CD4-positive, alpha-beta T cell (primary cell): ENCODE data around the gene RCAN2. TPM values are rescaled to one million over a fixed set of nuclear protein-coding genes. Genes with fewer than 3 reads are reported as not detected.

Experiments used
- ATAC-seq: fragments of 200-7000 bp; cut with Tn5 transposase; one replicate; pipeline ENCODE4 v1.10.0; 2022; ENCODE audit warnings: mild to moderate bottlenecking; ENCODE audit not compliant: poor library complexity
- CTCF ChIA-PET: fragments of 350-600 bp; sonication (Branson Sonifier 250); formaldehyde crosslinking; loops from one replicate; lab custom pipeline; 2021; ENCODE audit warnings: antibody characterized with exemption, inconsistent platforms; lab: Charles Lee
- POLR2A ChIA-PET: fragments of 350-600 bp; sonication (Branson Sonifier 250); formaldehyde crosslinking; loops from one replicate; lab custom pipeline; 2021; ENCODE audit warnings: antibody characterized with exemption, inconsistent platforms; lab: Charles Lee
- DNase-seq, 14 experiments: peaks; one replicate each; pipeline ENCODE4 v3.0.0-alpha.2; 2013 to 2020; ENCODE audit warnings: mixed read lengths in 2 of 14
- H3K27ac ChIP-seq, 2 donors: one replicate each; pipeline versions ENCODE4 v1.5.1 to v1.7.0; 2013; ENCODE audit warnings: low read length in 2 of 2, low read depth in 1 of 2, mild to moderate bottlenecking in 1 of 2
- H3K27me3 ChIP-seq, 2 experiments: 1 replicate in 1 of 2; 2 replicates in 1 of 2; pipeline versions ENCODE4 v1.6.1 to v1.7.0; 2013; ENCODE audit warnings: low read length in 2 of 2, control low read depth in 1 of 2, mild to moderate bottlenecking in 1 of 2, moderate library complexity in 1 of 2; ENCODE audit not compliant: insufficient read depth in 2 of 2, control insufficient read depth in 1 of 2
- H3K36me3 ChIP-seq: one replicate; pipeline ENCODE4 v1.6.1; 2013; ENCODE audit warnings: low read length, control low read depth; ENCODE audit not compliant: insufficient read depth
- H3K4me1 ChIP-seq: one replicate; pipeline ENCODE4 v1.6.1; 2013; ENCODE audit warnings: low read length, control low read depth; ENCODE audit not compliant: insufficient read depth
- H3K4me3 ChIP-seq: one replicate; pipeline ENCODE4 v1.5.1; 2013; ENCODE audit warnings: mild to moderate bottlenecking, low read length, moderate library complexity
- H3K9me3 ChIP-seq, 2 experiments: 1 replicate in 1 of 2; 2 replicates in 1 of 2; pipeline versions ENCODE4 v1.6.1 to v1.7.0; 2013; ENCODE audit warnings: low read length in 2 of 2, mild to moderate bottlenecking in 2 of 2, control low read depth in 1 of 2, moderate library complexity in 1 of 2; ENCODE audit not compliant: control insufficient read depth in 1 of 2, insufficient read depth in 1 of 2
- H3K27ac Mint-ChIP-seq: one replicate; pipeline ENCODE4 v1.8.0; 2020; ENCODE audit warnings: mixed read lengths
- H3K27me3 Mint-ChIP-seq: one replicate; pipeline ENCODE4 v1.8.0; 2021; ENCODE audit warnings: mixed read lengths
- H3K36me3 Mint-ChIP-seq: one replicate; pipeline ENCODE4 v1.8.0; 2021; ENCODE audit warnings: low read depth, mixed read lengths
- H3K4me1 Mint-ChIP-seq: one replicate; pipeline ENCODE4 v1.8.0; 2021; ENCODE audit warnings: low read depth, mixed read lengths
- H3K4me3 Mint-ChIP-seq: one replicate; pipeline ENCODE4 v1.8.0; 2020; ENCODE audit warnings: mild to moderate bottlenecking, mixed read lengths
- H3K9me3 Mint-ChIP-seq: one replicate; pipeline ENCODE4 v1.8.0; 2020; ENCODE audit warnings: mixed read lengths
- intact Hi-C, 2 experiments: fragments of 100-400 bp; cut with DNase I in 1 of 2; cut with micrococcal nuclease in 1 of 2; formaldehyde crosslinking; loops; one replicate each; pipeline versions ENCODE4 v1.15.1 to v1.9.0; 2023 to 2025; cut with DNase I, micrococcal nuclease
- total RNA-seq, 174 experiments: library from RNA in 2 of 174; stranded (reverse) in 2 of 174; gene quantifications; one replicate each; pipeline ENCODE4 v1.2.3 and lab custom pipeline; 2021 to 2026
- TF ChIP-seq, protein P1 (sequence below): fragments of 200-600 bp; IDR thresholded peaks from one replicate; pipeline ENCODE4 v1.8.0; 2022; ENCODE audit warnings: antibody characterized with exemption, mild to moderate bottlenecking

The RCAN2 gene
- total RNA-seq, 2 experiments from 2014 or later: not detected

DNA sequence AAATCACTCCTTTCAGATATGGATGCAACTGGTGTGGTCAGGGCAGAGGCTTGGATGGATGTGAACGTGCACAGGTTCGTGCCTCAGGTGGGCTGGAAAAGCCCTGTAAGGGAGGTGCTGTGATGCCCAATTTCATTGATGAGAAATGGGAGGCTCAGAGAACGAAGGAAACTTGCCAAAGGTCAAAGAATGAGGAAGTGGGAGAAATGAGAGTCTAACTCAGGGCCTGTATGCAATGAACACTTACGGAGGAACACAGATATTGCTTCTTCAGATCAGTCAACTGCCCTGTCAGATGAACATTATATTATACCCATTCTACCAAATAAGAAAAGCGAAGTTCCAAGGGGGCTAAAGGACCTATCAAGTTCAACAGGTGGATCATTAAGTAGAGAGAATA, 134.7 kb downstream of the RCAN2 start:
- no peak overlapping the region for H3K27ac ChIP-seq
- Mint-ChIP-seq H3K9me3 (no peaks in the 10 kb centered on the region), H3K27ac (no peak overlapping the region), H3K4me1 (no peaks in the 10 kb centered on the region), H3K4me3 (no peak overlapping the region), H3K36me3 (no peaks in the 10 kb centered on the region), H3K27me3 (no peaks in the 10 kb centered on the region)
- H3K4me3 ChIP-seq: no peak overlapping the region
- DNase-seq (no peak), ATAC-seq (no peak)
- POLR2A ChIA-PET: no interaction called here
- no peaks in the 10 kb centered on the region for H3K9me3 ChIP-seq
- H3K27me3 ChIP-seq: no peaks in the 10 kb centered on the region
- TF ChIP-seq, protein P1, sequence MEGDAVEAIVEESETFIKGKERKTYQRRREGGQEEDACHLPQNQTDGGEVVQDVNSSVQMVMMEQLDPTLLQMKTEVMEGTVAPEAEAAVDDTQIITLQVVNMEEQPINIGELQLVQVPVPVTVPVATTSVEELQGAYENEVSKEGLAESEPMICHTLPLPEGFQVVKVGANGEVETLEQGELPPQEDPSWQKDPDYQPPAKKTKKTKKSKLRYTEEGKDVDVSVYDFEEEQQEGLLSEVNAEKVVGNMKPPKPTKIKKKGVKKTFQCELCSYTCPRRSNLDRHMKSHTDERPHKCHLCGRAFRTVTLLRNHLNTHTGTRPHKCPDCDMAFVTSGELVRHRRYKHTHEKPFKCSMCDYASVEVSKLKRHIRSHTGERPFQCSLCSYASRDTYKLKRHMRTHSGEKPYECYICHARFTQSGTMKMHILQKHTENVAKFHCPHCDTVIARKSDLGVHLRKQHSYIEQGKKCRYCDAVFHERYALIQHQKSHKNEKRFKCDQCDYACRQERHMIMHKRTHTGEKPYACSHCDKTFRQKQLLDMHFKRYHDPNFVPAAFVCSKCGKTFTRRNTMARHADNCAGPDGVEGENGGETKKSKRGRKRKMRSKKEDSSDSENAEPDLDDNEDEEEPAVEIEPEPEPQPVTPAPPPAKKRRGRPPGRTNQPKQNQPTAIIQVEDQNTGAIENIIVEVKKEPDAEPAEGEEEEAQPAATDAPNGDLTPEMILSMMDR: no peak
- intact Hi-C loops: no loop called here
- CTCF ChIA-PET: no interaction called here
- no peaks in the 10 kb centered on the region for H3K36me3 ChIP-seq
- no peaks in the 10 kb centered on the region for H3K4me1 ChIP-seq

DNA sequence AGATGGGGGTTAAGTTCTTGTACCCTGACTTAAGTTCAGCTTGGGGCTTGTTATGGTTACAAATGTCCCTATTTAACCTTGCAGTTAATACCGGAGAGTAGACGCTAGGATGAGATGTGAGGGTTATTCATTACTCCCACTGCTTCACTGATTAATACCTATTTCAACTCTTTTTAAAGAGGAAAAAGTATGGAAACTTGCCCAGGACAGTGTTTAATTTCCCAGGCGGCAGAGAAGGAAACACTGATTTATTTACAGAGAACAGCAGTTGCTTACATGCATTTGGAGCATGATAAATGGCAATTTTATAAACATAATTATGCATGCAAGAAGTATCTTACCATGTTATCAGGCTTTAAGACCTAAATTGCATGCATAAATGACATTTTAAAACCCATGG, 137.7 kb downstream of the RCAN2 start:
- Mint-ChIP-seq H3K27ac (no peak overlapping the region), H3K36me3 (no peaks in the 10 kb centered on the region), H3K9me3 (no peaks in the 10 kb centered on the region), H3K4me3 (no peak overlapping the region), H3K27me3 (peaks cover 13% of the 10 kb centered on the region), H3K4me1 (no peaks in the 10 kb centered on the region)
- CTCF ChIA-PET: no interaction called here
- H3K27ac ChIP-seq: no peak overlapping the region
- no peaks in the 10 kb centered on the region for H3K9me3 ChIP-seq
- ATAC-seq: no peak
- POLR2A ChIA-PET: no interaction called here
- no peaks in the 10 kb centered on the region for H3K27me3 ChIP-seq
- no peaks in the 10 kb centered on the region for H3K4me1 ChIP-seq
- no peak for DNase-seq
- no peaks in the 10 kb centered on the region for H3K36me3 ChIP-seq
- H3K4me3 ChIP-seq: no peak overlapping the region
- intact Hi-C loops: no loop called here
- TF ChIP-seq, protein P1: no peak

DNA sequence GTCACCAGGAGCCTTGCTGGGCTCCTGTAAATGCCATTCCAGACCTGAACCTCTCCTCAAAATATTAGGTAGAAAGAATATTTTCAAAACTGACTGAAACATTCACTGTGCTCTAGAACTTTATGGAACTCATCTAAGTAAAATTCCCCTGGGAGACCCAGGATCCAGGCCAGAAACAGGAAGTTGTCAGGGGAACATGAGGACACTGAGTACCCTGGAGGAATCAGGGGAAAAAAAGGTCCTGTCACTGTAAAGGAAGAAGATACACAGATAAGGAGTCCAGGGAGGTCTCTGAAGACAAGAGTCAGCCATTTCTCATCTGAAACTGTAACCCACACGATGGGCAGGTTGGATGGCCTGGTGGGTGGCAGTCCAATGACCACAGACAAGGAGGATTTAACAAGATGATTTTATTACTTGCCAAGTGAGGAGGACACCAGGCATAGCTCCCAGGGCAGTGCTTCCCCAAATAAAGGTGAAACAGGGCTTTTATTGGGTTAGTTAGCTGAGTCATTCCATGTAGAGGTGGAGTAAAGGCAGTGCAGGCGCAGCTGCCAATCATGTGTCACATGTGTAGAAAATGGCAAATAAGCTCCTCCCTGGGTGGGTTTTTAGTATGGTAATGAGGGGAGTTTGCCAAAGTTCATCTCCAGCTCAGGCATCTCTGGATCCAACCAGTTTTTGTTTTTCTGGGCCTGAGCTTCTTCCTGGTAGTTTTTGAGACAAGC, 138.5 kb downstream of the RCAN2 start:
- peaks cover 17% of the 10 kb centered on the region for H3K27me3 Mint-ChIP-seq
- H3K9me3 Mint-ChIP-seq: no peaks in the 10 kb centered on the region
- no peak overlapping the region for H3K4me3 ChIP-seq
- H3K4me1 Mint-ChIP-seq: no peaks in the 10 kb centered on the region
- no peaks in the 10 kb centered on the region for H3K36me3 ChIP-seq
- H3K4me1 ChIP-seq: no peaks in the 10 kb centered on the region
- ChIA-PET POLR2A (no interaction called here), CTCF (no interaction called here)
- H3K27ac ChIP-seq: no peak overlapping the region
- H3K4me3 Mint-ChIP-seq: no peak overlapping the region
- H3K9me3 ChIP-seq: no peaks in the 10 kb centered on the region
- TF ChIP-seq, protein P1: no peak
- DNase-seq: no peak
- H3K27ac Mint-ChIP-seq: no peak overlapping the region
- ATAC-seq: no peak
- H3K27me3 ChIP-seq: no peaks in the 10 kb centered on the region
- no peaks in the 10 kb centered on the region for H3K36me3 Mint-ChIP-seq
- intact Hi-C loops: no loop called here
